Fibroblast of pulmonary artery (primary cell): Measurements from ENCODE around the gene SLC25A26.

Source experiments
- DNase-seq: peaks from one replicate; pipeline ENCODE4 v3.0.0-alpha.2; 2010; ENCODE audit warnings: low read depth
- H3K4me3 ChIP-seq: replicated peaks from 2 replicates; pipeline ENCODE4 v1.5.1; 2011; ENCODE audit warnings: low read depth, mild to moderate bottlenecking, control low read depth, low read length, moderate library complexity
- TF ChIP-seq, protein P1 (sequence below): IDR thresholded peaks from 2 replicates; pipeline ENCODE4 v1.5.1; 2011; ENCODE audit warnings: mild to moderate bottlenecking, control low read depth, low read length, inconsistent platforms; ENCODE audit errors: missing control alignments

SLC25A26 gene

DNA sequence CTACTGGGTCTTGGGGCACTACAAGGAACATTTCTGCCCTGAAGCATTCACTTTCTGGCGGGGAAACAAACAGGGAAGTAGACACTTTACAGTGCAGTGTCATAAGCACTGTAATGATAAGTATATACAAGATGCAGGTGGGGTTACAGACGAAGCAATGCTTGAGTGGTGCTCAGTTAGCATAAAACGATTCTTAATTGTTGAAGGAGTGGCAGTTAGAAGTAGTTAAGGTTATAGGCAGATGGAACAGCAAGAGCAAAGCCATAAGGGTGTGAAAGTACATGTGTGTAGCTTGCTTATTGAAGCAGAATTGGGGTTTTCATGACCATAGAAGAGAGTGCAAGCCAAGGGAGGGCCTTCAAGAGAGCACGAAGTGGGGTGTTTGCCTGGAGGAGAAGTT, 46.2 kb downstream of the SLC25A26 start:
- TF ChIP-seq, protein P1, sequence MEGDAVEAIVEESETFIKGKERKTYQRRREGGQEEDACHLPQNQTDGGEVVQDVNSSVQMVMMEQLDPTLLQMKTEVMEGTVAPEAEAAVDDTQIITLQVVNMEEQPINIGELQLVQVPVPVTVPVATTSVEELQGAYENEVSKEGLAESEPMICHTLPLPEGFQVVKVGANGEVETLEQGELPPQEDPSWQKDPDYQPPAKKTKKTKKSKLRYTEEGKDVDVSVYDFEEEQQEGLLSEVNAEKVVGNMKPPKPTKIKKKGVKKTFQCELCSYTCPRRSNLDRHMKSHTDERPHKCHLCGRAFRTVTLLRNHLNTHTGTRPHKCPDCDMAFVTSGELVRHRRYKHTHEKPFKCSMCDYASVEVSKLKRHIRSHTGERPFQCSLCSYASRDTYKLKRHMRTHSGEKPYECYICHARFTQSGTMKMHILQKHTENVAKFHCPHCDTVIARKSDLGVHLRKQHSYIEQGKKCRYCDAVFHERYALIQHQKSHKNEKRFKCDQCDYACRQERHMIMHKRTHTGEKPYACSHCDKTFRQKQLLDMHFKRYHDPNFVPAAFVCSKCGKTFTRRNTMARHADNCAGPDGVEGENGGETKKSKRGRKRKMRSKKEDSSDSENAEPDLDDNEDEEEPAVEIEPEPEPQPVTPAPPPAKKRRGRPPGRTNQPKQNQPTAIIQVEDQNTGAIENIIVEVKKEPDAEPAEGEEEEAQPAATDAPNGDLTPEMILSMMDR = no peak
- no peak for DNase-seq
- no peak overlapping the region for H3K4me3 ChIP-seq

GRCh38 chr3:66267906-66268305, 47.1 kb downstream of the SLC25A26 start:
- no peak overlapping the region for H3K4me3 ChIP-seq
- DNase-seq = no peak
- TF ChIP-seq, protein P1 = no peak

DNA sequence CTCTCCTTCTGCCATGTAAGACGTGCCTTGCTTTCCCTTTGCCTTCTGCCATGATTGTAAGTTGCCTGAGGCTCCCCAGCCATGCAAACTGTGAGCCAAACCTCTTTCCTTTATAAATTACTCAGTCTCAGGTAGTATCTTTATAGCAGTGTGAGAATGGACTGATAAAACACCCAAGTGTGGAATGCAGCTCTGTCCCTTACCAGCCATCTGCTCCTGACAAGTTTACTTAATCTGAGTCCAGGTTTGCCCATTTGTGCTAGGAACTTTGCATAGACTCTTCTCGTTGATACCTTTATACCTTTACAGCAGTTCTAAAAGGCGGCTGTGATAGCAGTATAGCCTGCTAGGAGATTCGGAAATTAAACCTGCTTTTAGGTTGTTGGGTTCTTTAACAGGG, 48.1 kb downstream of the SLC25A26 start:
- TF ChIP-seq, protein P1 = no peak
- DNase-seq = no peak

DNA sequence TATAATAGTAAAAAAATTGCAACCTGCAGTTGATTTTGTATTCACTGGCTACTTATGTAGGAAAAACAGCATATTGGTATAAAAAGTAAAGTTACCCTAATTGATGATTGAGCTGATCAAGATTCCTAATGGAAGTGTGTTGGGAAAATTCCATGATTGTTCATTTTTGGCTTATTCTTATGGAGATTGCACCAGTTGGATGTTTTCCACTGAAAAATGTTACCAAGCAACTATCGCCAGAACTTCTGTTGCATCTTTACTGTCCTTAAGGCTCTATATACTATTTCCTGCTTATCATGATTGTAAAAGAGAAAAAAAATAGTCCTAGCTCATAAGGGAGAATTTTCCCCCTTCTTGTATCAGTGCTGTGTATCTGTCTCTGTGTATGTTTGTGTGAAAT, 48.6 kb downstream of the SLC25A26 start:
- H3K4me3 ChIP-seq = no peak overlapping the region
- TF ChIP-seq, protein P1 = no peak
- no peak for DNase-seq

More for the DNA sequence above, 48.1 kb downstream of the SLC25A26 start:
- H3K4me3 ChIP-seq = no peak overlapping the region

GRCh38 chr3:66270288-66270687, 49.5 kb downstream of the SLC25A26 start:
- TF ChIP-seq, protein P1 = no peak
- no peak overlapping the region for H3K4me3 ChIP-seq
- DNase-seq = no peak

- TF ChIP-seq, protein P1 = no peak
- no peak for DNase-seq
- H3K4me3 ChIP-seq = no peak overlapping the region
Observed at GRCh38 chr3:66270701-66271100, 49.9 kb downstream of the SLC25A26 start.

- DNase-seq = no peak
Observed at GRCh38 chr3:66271231-66271630, 50.4 kb downstream of the SLC25A26 start.

More at GRCh38 chr3:66271231-66271630, 50.4 kb downstream of the SLC25A26 start:
- TF ChIP-seq, protein P1 = no peak
- no peak overlapping the region for H3K4me3 ChIP-seq
